ENCODE measurements around the gene HACD1. TPM values are rescaled to one million over a fixed set of nuclear protein-coding genes. Genes with fewer than 3 reads are reported as not detected.

Gene HACD1
- total and polyA plus RNA-seq, 10 of the 15 experiments (the other 5 are each of a cell fraction or from before 2014, with no cell fraction given): 0.22 to 1.5 (median 0.78) TPM; not detected in 1

DNA sequence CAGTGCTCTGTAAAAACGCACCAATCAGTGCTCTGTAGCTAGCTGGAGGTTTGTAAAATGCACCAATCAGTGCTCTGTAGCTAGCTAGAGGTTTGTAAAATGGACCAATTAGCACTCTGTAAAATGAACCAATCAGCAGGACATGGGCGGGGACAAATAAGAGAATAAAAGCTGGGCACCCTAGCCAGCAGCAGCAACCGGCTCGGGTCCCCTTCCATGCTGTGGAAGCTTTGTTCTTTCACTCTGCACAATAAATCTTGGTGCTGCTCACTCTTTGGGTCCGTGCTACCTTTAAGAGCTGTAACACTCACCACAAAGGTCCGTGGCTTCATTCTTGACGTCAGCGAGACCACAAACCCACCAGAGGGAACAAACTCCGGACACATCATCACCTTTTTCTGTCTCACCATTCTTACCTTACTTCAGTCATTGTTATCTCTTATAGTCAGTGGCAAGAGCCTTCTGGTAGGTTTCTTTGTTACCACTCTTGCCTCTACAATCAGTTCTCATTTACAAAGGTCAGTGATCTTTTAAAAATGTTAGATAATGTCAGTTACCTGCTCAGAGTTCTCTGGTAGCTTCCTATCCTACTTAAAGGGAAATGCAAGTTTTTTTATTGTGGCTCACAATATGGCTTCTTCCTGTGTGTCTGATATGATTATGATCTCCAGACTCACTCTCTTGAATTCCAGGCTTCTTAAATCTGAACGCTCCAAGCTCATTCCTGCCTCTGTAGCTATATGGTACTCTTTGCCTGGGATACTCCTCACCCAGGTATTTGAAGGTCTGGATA is 31.3 kb upstream of the HACD1 start:
- Histone ChIP-seq H3K4me3 (peak overlapping the region; percentile 12; the same call in 1 of the 2 replicates), H3K9me3 (replicated peaks; ENCODE audit: control insufficient read depth, insufficient read depth, low read length) (peaks cover 13% of the 10 kb centered on the region), H3K4me2 (ENCODE audit: control insufficient read depth, insufficient read depth) (no peak overlapping the region; the same call in 1 of the 2 replicates), H3K27ac (ENCODE audit: control insufficient read depth, insufficient read depth) (0 out of 2 replicates have a peak overlapping the region, but pooled peaks have one; percentile 28), H4K20me1 (ENCODE audit: control insufficient read depth, insufficient read depth) (no peaks in the 10 kb centered on the region), H3K4me1 (ENCODE audit: control insufficient read depth, insufficient read depth, low read length) (peaks cover 5% of the 10 kb centered on the region; the same call in 1 of the 2 replicates), H3K36me3 (ENCODE audit: control insufficient read depth in 2 of 2, insufficient read depth in 2 of 2, low read length in 1 of 2) (0 out of 4 replicates have a peak, but pooled peaks cover 0 to 4% of the 10 kb centered on the region in 2 experiments), H3K9ac (ENCODE audit: control insufficient read depth, insufficient read depth, low read length) (no peak overlapping the region), H3K27me3 (replicated peaks in 1 of 2; ENCODE audit: control insufficient read depth in 2 of 2, insufficient read depth in 2 of 2, low read length in 1 of 2) (no peaks in the 10 kb centered on the region), H3K79me2 (ENCODE audit: control insufficient read depth, insufficient read depth, low read length) (peaks cover 78% of the 10 kb centered on the region), H2AFZ (ENCODE audit: control insufficient read depth, low read depth, low read length) (no peak overlapping the region)
- DNase-seq (ENCODE audit: low read depth, low spot score) (no peak), FAIRE-seq (no peak), ATAC-seq (peak; percentile 57)
- 86% methylated on average over 10 of the region's 10 CpGs for WGBS (ENCODE audit: insufficient coverage, insufficient replicate concordance, low lambda C conversion rate, missing lambda C conversion rate)
- intact Hi-C loops (cut with micrococcal nuclease; ENCODE audit: unreplicated experiment) (no loop called here), in situ Hi-C loops (cut with MboI) (no loop called here)
- ChIA-PET SMC1A (ENCODE audit: uncharacterized antibody, unreplicated experiment) (interaction anchor here (0.8 to 6.1 kb wide), 15 partner anchors 8 to 109 kb away, joined by 3 to 63 read pairs (median 4); no protein-coding TSS in a partner anchor), CTCF (interaction anchor here (0.9 to 2.2 kb wide), 6 partner anchors 10 to 1009 kb away, joined by 3 to 8 read pairs (median 3); no protein-coding TSS in a partner anchor), POLR2A (interaction anchor here (1.4 to 2.2 kb wide), 4 partner anchors 8 to 35 kb away, joined by 3 to 7 read pairs (median 5); no protein-coding TSS in a partner anchor), RAD21 (ENCODE audit: unreplicated experiment) (interaction anchor here (1.2 to 1.8 kb wide), 4 partner anchors 11 to 663 kb away, joined by 3 to 6 read pairs (median 4); no protein-coding TSS in a partner anchor)
- BruUV-seq (replicated peaks): TSS peak; percentile 23
- TF ChIP-seq, protein P1, sequence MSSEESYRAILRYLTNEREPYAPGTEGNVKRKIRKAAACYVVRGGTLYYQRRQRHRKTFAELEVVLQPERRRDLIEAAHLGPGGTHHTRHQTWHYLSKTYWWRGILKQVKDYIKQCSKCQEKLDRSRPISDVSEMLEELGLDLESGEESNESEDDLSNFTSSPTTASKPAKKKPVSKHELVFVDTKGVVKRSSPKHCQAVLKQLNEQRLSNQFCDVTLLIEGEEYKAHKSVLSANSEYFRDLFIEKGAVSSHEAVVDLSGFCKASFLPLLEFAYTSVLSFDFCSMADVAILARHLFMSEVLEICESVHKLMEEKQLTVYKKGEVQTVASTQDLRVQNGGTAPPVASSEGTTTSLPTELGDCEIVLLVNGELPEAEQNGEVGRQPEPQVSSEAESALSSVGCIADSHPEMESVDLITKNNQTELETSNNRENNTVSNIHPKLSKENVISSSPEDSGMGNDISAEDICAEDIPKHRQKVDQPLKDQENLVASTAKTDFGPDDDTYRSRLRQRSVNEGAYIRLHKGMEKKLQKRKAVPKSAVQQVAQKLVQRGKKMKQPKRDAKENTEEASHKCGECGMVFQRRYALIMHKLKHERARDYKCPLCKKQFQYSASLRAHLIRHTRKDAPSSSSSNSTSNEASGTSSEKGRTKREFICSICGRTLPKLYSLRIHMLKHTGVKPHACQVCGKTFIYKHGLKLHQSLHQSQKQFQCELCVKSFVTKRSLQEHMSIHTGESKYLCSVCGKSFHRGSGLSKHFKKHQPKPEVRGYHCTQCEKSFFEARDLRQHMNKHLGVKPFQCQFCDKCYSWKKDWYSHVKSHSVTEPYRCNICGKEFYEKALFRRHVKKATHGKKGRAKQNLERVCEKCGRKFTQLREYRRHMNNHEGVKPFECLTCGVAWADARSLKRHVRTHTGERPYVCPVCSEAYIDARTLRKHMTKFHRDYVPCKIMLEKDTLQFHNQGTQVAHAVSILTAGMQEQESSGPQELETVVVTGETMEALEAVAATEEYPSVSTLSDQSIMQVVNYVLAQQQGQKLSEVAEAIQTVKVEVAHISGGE (CRISPR knock-in tag; IDR thresholded peaks at IDR 0.05): no peak
- TF ChIP-seq BHLHE40 (IDR thresholded peaks at IDR 0.05; ENCODE audit: borderline replicate concordance in 1 of 2, low read depth in 2 of 2, low read length in 1 of 2) (peak in 1 of 2 experiments; percentile 31; a peak in 1 of 4 replicates), DPF2 (IDR thresholded peaks at IDR 0.05) (peak; percentile 60), RUNX3 (IDR thresholded peaks at IDR 0.05; ENCODE audit: low read length) (peak; percentile 53; the same call in 1 of the 2 replicates), POLR2AphosphoS5 (IDR thresholded peaks at IDR 0.05; ENCODE audit: low read length) (peak; percentile 57; the same call in 1 of the 2 replicates), IKZF1 (conservative IDR thresholded peaks at IDR 0.05) (peak; percentile 24; the same call in 1 of the 2 replicates), MTA2 (IDR thresholded peaks at IDR 0.05; ENCODE audit: low read depth) (peak; percentile 74; the same call in 1 of the 2 replicates), FOS (IDR thresholded peaks at IDR 0.05; ENCODE audit: borderline replicate concordance, extremely low read depth, insufficient read length) (no peak)
- TF ChIP-seq, protein P2, sequence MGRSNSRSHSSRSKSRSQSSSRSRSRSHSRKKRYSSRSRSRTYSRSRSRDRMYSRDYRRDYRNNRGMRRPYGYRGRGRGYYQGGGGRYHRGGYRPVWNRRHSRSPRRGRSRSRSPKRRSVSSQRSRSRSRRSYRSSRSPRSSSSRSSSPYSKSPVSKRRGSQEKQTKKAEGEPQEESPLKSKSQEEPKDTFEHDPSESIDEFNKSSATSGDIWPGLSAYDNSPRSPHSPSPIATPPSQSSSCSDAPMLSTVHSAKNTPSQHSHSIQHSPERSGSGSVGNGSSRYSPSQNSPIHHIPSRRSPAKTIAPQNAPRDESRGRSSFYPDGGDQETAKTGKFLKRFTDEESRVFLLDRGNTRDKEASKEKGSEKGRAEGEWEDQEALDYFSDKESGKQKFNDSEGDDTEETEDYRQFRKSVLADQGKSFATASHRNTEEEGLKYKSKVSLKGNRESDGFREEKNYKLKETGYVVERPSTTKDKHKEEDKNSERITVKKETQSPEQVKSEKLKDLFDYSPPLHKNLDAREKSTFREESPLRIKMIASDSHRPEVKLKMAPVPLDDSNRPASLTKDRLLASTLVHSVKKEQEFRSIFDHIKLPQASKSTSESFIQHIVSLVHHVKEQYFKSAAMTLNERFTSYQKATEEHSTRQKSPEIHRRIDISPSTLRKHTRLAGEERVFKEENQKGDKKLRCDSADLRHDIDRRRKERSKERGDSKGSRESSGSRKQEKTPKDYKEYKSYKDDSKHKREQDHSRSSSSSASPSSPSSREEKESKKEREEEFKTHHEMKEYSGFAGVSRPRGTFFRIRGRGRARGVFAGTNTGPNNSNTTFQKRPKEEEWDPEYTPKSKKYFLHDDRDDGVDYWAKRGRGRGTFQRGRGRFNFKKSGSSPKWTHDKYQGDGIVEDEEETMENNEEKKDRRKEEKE (IDR thresholded peaks at IDR 0.05): no peak
- TF ChIP-seq, protein P3, sequence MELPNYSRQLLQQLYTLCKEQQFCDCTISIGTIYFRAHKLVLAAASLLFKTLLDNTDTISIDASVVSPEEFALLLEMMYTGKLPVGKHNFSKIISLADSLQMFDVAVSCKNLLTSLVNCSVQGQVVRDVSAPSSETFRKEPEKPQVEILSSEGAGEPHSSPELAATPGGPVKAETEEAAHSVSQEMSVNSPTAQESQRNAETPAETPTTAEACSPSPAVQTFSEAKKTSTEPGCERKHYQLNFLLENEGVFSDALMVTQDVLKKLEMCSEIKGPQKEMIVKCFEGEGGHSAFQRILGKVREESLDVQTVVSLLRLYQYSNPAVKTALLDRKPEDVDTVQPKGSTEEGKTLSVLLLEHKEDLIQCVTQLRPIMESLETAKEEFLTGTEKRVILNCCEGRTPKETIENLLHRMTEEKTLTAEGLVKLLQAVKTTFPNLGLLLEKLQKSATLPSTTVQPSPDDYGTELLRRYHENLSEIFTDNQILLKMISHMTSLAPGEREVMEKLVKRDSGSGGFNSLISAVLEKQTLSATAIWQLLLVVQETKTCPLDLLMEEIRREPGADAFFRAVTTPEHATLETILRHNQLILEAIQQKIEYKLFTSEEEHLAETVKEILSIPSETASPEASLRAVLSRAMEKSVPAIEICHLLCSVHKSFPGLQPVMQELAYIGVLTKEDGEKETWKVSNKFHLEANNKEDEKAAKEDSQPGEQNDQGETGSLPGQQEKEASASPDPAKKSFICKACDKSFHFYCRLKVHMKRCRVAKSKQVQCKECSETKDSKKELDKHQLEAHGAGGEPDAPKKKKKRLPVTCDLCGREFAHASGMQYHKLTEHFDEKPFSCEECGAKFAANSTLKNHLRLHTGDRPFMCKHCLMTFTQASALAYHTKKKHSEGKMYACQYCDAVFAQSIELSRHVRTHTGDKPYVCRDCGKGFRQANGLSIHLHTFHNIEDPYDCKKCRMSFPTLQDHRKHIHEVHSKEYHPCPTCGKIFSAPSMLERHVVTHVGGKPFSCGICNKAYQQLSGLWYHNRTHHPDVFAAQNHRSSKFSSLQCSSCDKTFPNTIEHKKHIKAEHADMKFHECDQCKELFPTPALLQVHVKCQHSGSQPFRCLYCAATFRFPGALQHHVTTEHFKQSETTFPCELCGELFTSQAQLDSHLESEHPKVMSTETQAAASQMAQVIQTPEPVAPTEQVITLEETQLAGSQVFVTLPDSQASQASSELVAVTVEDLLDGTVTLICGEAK (IDR thresholded peaks at IDR 0.05; ENCODE audit: borderline replicate concordance): no peak

Data from GM12878 (cell line).